ENCODE data around the gene ST3GAL2.
"Not testable (repeated sequence)": the region's sequence is repeated elsewhere in the genome, so short reads cannot be mapped to it uniquely, and the experiment has no call there.

Gene ST3GAL2

GRCh38 chr16:70416748-70417616 is 21.9 kb downstream of the ST3GAL2 start:
- Histone ChIP-seq H3K27me3 (ENCODE audit: control insufficient read depth in 1 of 2, insufficient read depth in 2 of 2, low read length in 2 of 2) (no peaks in the 10 kb centered on the region), H3K4me3 (ENCODE audit: low read depth in 1 of 2, low read length in 2 of 2) (peak overlapping the region; percentile 47 to 50), H3K9ac (ENCODE audit: low read depth in 1 of 2, low read length in 2 of 2) (peak overlapping the region in 1 of 2 donors; percentile 4), H3K36me3 (ENCODE audit: control insufficient read depth in 1 of 2, insufficient read depth in 2 of 2, low read length in 2 of 2) (no peaks in the 10 kb centered on the region), H3K9me3 (ENCODE audit: control insufficient read depth in 1 of 2, low read length in 2 of 2) (no peaks in the 10 kb centered on the region), H3K4me1 (ENCODE audit: control insufficient read depth in 1 of 2, insufficient read depth in 2 of 2, low read length in 2 of 2) (peaks cover 51 to 63% of the 10 kb centered on the region in 2 donors), H3K27ac (ENCODE audit: low read depth, low read length) (peak overlapping the region; percentile 0)

DNA sequence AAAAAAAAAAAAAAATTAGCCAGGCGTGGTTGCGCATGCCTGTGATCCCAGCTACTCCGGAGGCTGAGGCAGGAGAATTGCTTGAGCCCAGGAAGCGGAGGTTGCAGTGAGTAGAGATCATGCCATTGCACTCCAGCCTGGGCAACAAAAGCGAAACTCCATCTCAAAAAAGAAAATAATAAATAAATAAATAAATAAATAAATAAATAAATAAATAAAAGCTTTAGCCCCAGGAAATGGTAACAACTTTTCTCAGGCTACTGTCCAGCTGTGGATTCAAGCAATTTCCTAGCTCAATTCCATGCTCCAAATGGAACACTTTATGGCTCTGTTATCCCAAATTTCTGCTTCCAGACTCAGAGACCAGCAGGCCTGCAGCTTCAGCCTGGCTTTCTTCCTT is 25.3 kb downstream of the ST3GAL2 start:
- H3K27ac ChIP-seq (ENCODE audit: low read depth, low read length); H3K9ac ChIP-seq (ENCODE audit: low read depth in 1 of 2, low read length in 2 of 2); H3K9me3 ChIP-seq (ENCODE audit: control insufficient read depth in 1 of 2, low read length in 2 of 2); H3K27me3 ChIP-seq (ENCODE audit: control insufficient read depth in 1 of 2, insufficient read depth in 2 of 2, low read length in 2 of 2); H3K36me3 ChIP-seq (ENCODE audit: control insufficient read depth in 1 of 2, insufficient read depth in 2 of 2, low read length in 2 of 2); H3K4me3 ChIP-seq (ENCODE audit: low read depth in 1 of 2, low read length in 2 of 2): not testable (repeated sequence)
- peaks cover 22 to 33% of the 10 kb centered on the region in 2 donors for H3K4me1 ChIP-seq (ENCODE audit: control insufficient read depth in 1 of 2, insufficient read depth in 2 of 2, low read length in 2 of 2)

- H3K9ac ChIP-seq (ENCODE audit: low read depth in 1 of 2, low read length in 2 of 2) = no peak overlapping the region
- H3K4me1 ChIP-seq (ENCODE audit: control insufficient read depth in 1 of 2, insufficient read depth in 2 of 2, low read length in 2 of 2) = peaks cover 10 to 27% of the 10 kb centered on the region in 2 donors
- no peaks in the 10 kb centered on the region for H3K36me3 ChIP-seq (ENCODE audit: control insufficient read depth in 1 of 2, insufficient read depth in 2 of 2, low read length in 2 of 2)
- no peak overlapping the region for H3K4me3 ChIP-seq (ENCODE audit: low read depth in 1 of 2, low read length in 2 of 2)
- no peak overlapping the region for H3K27ac ChIP-seq (ENCODE audit: low read depth, low read length)
- no peaks in the 10 kb centered on the region for H3K9me3 ChIP-seq (ENCODE audit: control insufficient read depth in 1 of 2, low read length in 2 of 2)
- H3K27me3 ChIP-seq (ENCODE audit: control insufficient read depth in 1 of 2, insufficient read depth in 2 of 2, low read length in 2 of 2) = no peaks in the 10 kb centered on the region
Observed at GRCh38 chr16:70412385-70412784, 26.5 kb downstream of the ST3GAL2 start.

- no peak overlapping the region for H3K27ac ChIP-seq (ENCODE audit: low read depth, low read length)
- H3K36me3 ChIP-seq (ENCODE audit: control insufficient read depth in 1 of 2, insufficient read depth in 2 of 2, low read length in 2 of 2) = no peaks in the 10 kb centered on the region
- H3K4me1 ChIP-seq (ENCODE audit: control insufficient read depth in 1 of 2, insufficient read depth in 2 of 2, low read length in 2 of 2) = peaks cover 2 to 16% of the 10 kb centered on the region in 2 donors
- no peaks in the 10 kb centered on the region for H3K9me3 ChIP-seq (ENCODE audit: control insufficient read depth in 1 of 2, low read length in 2 of 2)
- no peak overlapping the region for H3K4me3 ChIP-seq (ENCODE audit: low read depth in 1 of 2, low read length in 2 of 2)
- no peaks in the 10 kb centered on the region for H3K27me3 ChIP-seq (ENCODE audit: control insufficient read depth in 1 of 2, insufficient read depth in 2 of 2, low read length in 2 of 2)
- H3K9ac ChIP-seq (ENCODE audit: low read depth in 1 of 2, low read length in 2 of 2) = no peak overlapping the region
Observed at GRCh38 chr16:70410734-70411133, 28.2 kb downstream of the ST3GAL2 start.

DNA sequence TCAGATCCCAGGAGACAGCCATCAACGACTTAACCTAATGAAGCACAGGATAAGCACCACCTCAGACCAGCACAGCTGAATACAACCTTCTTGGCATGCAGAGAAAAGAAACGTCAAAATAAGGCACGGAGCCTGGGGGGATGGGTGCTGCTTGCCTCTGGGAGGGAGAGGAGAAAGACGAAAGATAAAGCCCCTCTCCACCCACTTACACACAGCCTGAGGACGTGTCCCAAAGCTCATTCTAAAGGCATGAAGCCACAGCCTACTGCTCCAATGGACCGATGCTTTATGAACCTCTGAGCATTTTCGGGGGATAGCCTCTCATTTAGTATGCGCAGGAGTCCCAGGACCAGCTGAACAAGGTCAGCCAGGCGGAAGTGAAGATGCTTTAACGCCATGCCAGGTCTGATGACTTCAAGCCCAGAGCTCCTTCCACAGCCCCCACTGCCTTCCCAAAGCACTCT is 31.1 kb downstream of the ST3GAL2 start:
- Histone ChIP-seq H3K36me3 (ENCODE audit: control insufficient read depth in 1 of 2, insufficient read depth in 2 of 2, low read length in 2 of 2) (no peaks in the 10 kb centered on the region), H3K27me3 (ENCODE audit: control insufficient read depth in 1 of 2, insufficient read depth in 2 of 2, low read length in 2 of 2) (no peaks in the 10 kb centered on the region), H3K9me3 (ENCODE audit: control insufficient read depth in 1 of 2, low read length in 2 of 2) (no peaks in the 10 kb centered on the region), H3K27ac (ENCODE audit: low read depth, low read length) (no peak overlapping the region), H3K4me3 (ENCODE audit: low read depth in 1 of 2, low read length in 2 of 2) (no peak overlapping the region), H3K4me1 (ENCODE audit: control insufficient read depth in 1 of 2, insufficient read depth in 2 of 2, low read length in 2 of 2) (peaks cover 9 to 26% of the 10 kb centered on the region in 2 donors), H3K9ac (ENCODE audit: low read depth in 1 of 2, low read length in 2 of 2) (no peak overlapping the region)

DNA sequence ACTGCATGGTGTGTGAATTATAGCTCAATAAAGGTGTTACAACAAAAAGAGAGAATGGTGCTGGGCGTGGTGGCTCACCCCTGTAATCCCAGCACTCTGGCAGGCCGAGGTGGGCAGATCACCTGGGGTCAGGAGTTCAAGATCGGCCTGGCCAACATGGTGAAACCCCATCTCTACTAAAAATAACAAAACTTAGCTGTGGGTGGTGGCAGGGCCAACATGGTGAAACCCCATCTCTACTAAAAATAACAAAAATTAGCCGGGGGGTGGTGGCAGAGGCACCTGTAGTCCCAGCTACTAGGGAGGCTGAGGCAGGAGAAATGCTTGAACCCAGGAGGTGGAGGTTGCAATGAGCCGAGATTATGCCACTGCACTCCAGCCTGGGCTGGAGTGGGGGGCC is 32.8 kb downstream of the ST3GAL2 start:
- H3K9ac ChIP-seq (ENCODE audit: low read depth in 1 of 2, low read length in 2 of 2); H3K4me3 ChIP-seq (ENCODE audit: low read depth in 1 of 2, low read length in 2 of 2); H3K27ac ChIP-seq (ENCODE audit: low read depth, low read length); H3K36me3 ChIP-seq (ENCODE audit: control insufficient read depth in 1 of 2, insufficient read depth in 2 of 2, low read length in 2 of 2); H3K9me3 ChIP-seq (ENCODE audit: control insufficient read depth in 1 of 2, low read length in 2 of 2); H3K27me3 ChIP-seq (ENCODE audit: control insufficient read depth in 1 of 2, insufficient read depth in 2 of 2, low read length in 2 of 2): not testable (repeated sequence)
- H3K4me1 ChIP-seq (ENCODE audit: control insufficient read depth in 1 of 2, insufficient read depth in 2 of 2, low read length in 2 of 2) = peaks cover 9 to 26% of the 10 kb centered on the region in 2 donors

DNA sequence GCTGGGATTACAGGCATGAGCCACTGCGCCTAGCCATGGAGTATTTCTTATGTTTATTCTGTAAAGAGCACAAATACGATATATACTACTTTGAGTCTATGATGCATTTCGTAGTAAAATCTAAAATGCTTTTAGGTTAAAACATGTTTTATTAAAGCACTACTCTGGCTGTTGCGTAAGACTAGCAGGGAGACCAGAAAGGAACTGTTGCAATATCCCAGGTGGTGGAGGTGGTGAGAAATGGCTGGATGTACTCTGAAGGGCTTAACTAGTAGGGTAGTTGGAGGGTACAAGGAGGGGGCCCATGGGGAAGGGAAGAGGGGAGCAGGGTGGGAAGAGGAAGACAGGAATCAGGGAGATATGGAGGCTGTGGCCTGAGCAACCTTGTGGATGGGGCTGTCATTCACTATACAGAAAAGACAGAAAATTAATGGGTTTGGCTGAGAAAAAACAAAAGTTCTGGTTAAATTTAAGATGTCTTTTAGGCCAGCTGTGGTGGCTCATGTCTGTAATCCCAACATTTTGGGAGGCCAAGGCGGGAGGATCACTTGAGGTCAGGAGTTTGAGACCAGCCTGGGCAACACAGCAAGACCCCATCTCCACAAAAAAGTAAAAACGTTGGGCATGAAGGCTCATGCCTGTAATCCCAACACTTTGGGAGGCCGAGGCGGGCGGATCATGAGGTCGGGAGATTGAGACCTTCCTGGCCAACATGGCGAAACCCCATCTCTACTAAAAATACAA is 35.8 kb downstream of the ST3GAL2 start:
- H3K36me3 ChIP-seq (ENCODE audit: control insufficient read depth in 1 of 2, insufficient read depth in 2 of 2, low read length in 2 of 2) = peaks cover 5 to 17% of the 10 kb centered on the region in 2 donors
- H3K27me3 ChIP-seq (ENCODE audit: control insufficient read depth in 1 of 2, insufficient read depth in 2 of 2, low read length in 2 of 2) = no peaks in the 10 kb centered on the region
- H3K9ac ChIP-seq (ENCODE audit: low read depth in 1 of 2, low read length in 2 of 2) = no peak overlapping the region
- no peak overlapping the region for H3K4me3 ChIP-seq (ENCODE audit: low read depth in 1 of 2, low read length in 2 of 2)
- no peak overlapping the region for H3K27ac ChIP-seq (ENCODE audit: low read depth, low read length)
- H3K9me3 ChIP-seq (ENCODE audit: control insufficient read depth in 1 of 2, low read length in 2 of 2) = no peaks in the 10 kb centered on the region
- H3K4me1 ChIP-seq (ENCODE audit: control insufficient read depth in 1 of 2, insufficient read depth in 2 of 2, low read length in 2 of 2) = peaks cover 7 to 21% of the 10 kb centered on the region in 2 donors

GRCh38 chr16:70399951-70400350 is 38.9 kb downstream of the ST3GAL2 start:
- Histone ChIP-seq H3K9me3 (ENCODE audit: control insufficient read depth in 1 of 2, low read length in 2 of 2) (no peaks in the 10 kb centered on the region), H3K4me1 (ENCODE audit: control insufficient read depth in 1 of 2, insufficient read depth in 2 of 2, low read length in 2 of 2) (peaks cover 11 to 21% of the 10 kb centered on the region in 2 donors), H3K9ac (ENCODE audit: low read depth in 1 of 2, low read length in 2 of 2) (no peak overlapping the region), H3K27me3 (ENCODE audit: control insufficient read depth in 1 of 2, insufficient read depth in 2 of 2, low read length in 2 of 2) (no peaks in the 10 kb centered on the region), H3K27ac (ENCODE audit: low read depth, low read length) (no peak overlapping the region), H3K4me3 (ENCODE audit: low read depth in 1 of 2, low read length in 2 of 2) (no peak overlapping the region), H3K36me3 (ENCODE audit: control insufficient read depth in 1 of 2, insufficient read depth in 2 of 2, low read length in 2 of 2) (peaks cover 5 to 24% of the 10 kb centered on the region in 2 donors)

DNA sequence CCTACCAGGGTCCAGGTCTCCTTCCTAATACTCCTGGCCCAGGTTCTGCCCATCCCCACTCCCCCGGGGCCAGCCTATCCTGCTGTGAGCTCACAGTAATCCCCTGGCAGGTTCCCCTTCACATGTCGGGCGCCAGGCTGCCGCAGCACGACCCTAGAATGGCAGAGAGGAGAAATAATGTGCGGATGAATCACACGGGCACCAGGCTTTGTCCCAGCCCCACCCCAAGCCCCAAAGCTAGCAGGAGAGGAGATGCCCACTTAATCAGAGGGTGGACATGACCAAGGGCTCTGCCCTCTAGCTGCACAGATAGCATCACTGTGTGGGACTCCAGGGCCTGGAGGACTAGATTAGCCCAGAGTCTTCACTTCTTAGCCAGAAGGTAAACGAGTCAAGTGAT is 39.5 kb downstream of the ST3GAL2 start:
- Histone ChIP-seq H3K4me1 (ENCODE audit: control insufficient read depth in 1 of 2, insufficient read depth in 2 of 2, low read length in 2 of 2) (peaks cover 11 to 16% of the 10 kb centered on the region in 2 donors), H3K27me3 (ENCODE audit: control insufficient read depth in 1 of 2, insufficient read depth in 2 of 2, low read length in 2 of 2) (no peaks in the 10 kb centered on the region), H3K36me3 (ENCODE audit: control insufficient read depth in 1 of 2, insufficient read depth in 2 of 2, low read length in 2 of 2) (peaks cover 5 to 27% of the 10 kb centered on the region in 2 donors), H3K4me3 (ENCODE audit: low read depth in 1 of 2, low read length in 2 of 2) (no peak overlapping the region), H3K9me3 (ENCODE audit: control insufficient read depth in 1 of 2, low read length in 2 of 2) (no peaks in the 10 kb centered on the region), H3K9ac (ENCODE audit: low read depth in 1 of 2, low read length in 2 of 2) (no peak overlapping the region), H3K27ac (ENCODE audit: low read depth, low read length) (no peak overlapping the region)

GRCh38 chr16:70398177-70398743 is 40.6 kb downstream of the ST3GAL2 start:
- Histone ChIP-seq H3K36me3 (ENCODE audit: control insufficient read depth in 1 of 2, insufficient read depth in 2 of 2, low read length in 2 of 2) (peaks cover 5 to 34% of the 10 kb centered on the region in 2 donors), H3K4me1 (ENCODE audit: control insufficient read depth in 1 of 2, insufficient read depth in 2 of 2, low read length in 2 of 2) (peaks cover 4 to 8% of the 10 kb centered on the region in 2 donors)

More at GRCh38 chr16:70398177-70398743, 40.6 kb downstream of the ST3GAL2 start:
- Histone ChIP-seq H3K4me3 (ENCODE audit: low read depth in 1 of 2, low read length in 2 of 2) (no peak overlapping the region), H3K27ac (ENCODE audit: low read depth, low read length) (no peak overlapping the region), H3K27me3 (ENCODE audit: control insufficient read depth in 1 of 2, insufficient read depth in 2 of 2, low read length in 2 of 2) (no peaks in the 10 kb centered on the region), H3K9ac (ENCODE audit: low read depth in 1 of 2, low read length in 2 of 2) (no peak overlapping the region), H3K9me3 (ENCODE audit: control insufficient read depth in 1 of 2, low read length in 2 of 2) (no peaks in the 10 kb centered on the region)

All from duodenal mucosa (tissue), 2 donors.